GM12878 (cell line): ENCODE results near the gene TP53RK. TPM values are rescaled to one million over a fixed set of nuclear protein-coding genes. Genes with fewer than 3 reads are reported as not detected.

Experiments used
- CUX1 ChIP-seq: IDR thresholded peaks from 2 replicates; pipeline ENCODE4 v1.6.1; 2012; ENCODE audit warnings: improper control_type of control experiment, low read depth, low read length; ENCODE audit not compliant: insufficient replicate concordance
- ZNF592 ChIP-seq: fragments of 450-650 bp; IDR thresholded peaks from 2 replicates; pipeline ENCODE4 v1.6.1; 2017; ENCODE audit warnings: mild to moderate bottlenecking, moderate library complexity
- polyA plus RNA-seq, 11 experiments: library from polyadenylated mRNA; depleted of rRNA in 4 of 11; unstranded in 6 of 11; stranded (reverse) in 5 of 11; fragments of >200 nt; fragmentation: Nextera tagmentation in 4 of 11; fragmentation: Illumina TruSeq in 1 of 11; extraction: Ambion mirVana in 4 of 11; extraction: Trizol in 1 of 11; gene quantifications; 1 replicate in 1 of 11; 2 replicates in 10 of 11; pipeline versions ENCODE4 v1.2.1 to v1.2.3, GENCODE V29; 2011 to 2016; ENCODE audit warnings: inconsistent platforms in 2 of 11, missing spikeins in 2 of 11, low read depth in 1 of 11
- total RNA-seq, 4 experiments: library from RNA; depleted of rRNA in 3 of 4; stranded (reverse); fragments of >200 nt in 3 of 4; fragmentation: Illumina TruSeq in 1 of 4; extraction: Trizol in 1 of 4; gene quantifications; 2 replicates each; pipeline versions ENCODE4 v1.2.1 to v1.2.3, GENCODE V29; 2013 to 2021

Gene TP53RK
- total and polyA plus RNA-seq, 10 of the 15 experiments (the other 5 are each of a cell fraction or from before 2014, with no cell fraction given): 3.8 to 23.1 (median 16.1) TPM

GRCh38 chr20:46651091-46651962 lies 37.9 kb downstream of the TP53RK start, which contains the start of gene SLC13A3 (continued):
- TF ChIP-seq ZNF592: no peak
- TF ChIP-seq CUX1: no peak
